GM21526 (cell line): Measurements from ENCODE around the gene SHC4.
"Not testable (repeated sequence)": the region's sequence is repeated elsewhere in the genome, so short reads cannot be mapped to it uniquely, and the experiment has no call there.

Source experiments
- ATAC-seq: cut with Tn5 transposase; IDR thresholded peaks from one replicate; pipeline ENCODE4 v1.9.1; 2021; ENCODE audit warnings: moderate library complexity; ENCODE audit not compliant: unreplicated experiment, low FRiP score

SHC4 gene

GRCh38 chr15:48802867-48803266 is 160.9 kb downstream of the SHC4 start:
- ATAC-seq, result no peak

GRCh38 chr15:48802257-48802656 is 161.5 kb downstream of the SHC4 start:
- no peak for ATAC-seq

GRCh38 chr15:48800811-48801455 is 162.8 kb downstream of the SHC4 start:
- no peak for ATAC-seq

GRCh38 chr15:48800245-48800644 is 163.5 kb downstream of the SHC4 start:
- ATAC-seq, result no peak

- ATAC-seq, result no peak
Observed at GRCh38 chr15:48798319-48798718, 165.4 kb downstream of the SHC4 start.

- no peak for ATAC-seq
Observed at GRCh38 chr15:48796930-48797329, 166.8 kb downstream of the SHC4 start.

- ATAC-seq, result no peak
Observed at GRCh38 chr15:48796521-48796920, 167.2 kb downstream of the SHC4 start.

- ATAC-seq, result no peak
Observed at GRCh38 chr15:48795901-48796300, 167.8 kb downstream of the SHC4 start.

GRCh38 chr15:48794697-48795134 is 169.0 kb downstream of the SHC4 start:
- peak; percentile 94 for ATAC-seq

- ATAC-seq, result no peak
Observed at GRCh38 chr15:48792408-48792807, 171.3 kb downstream of the SHC4 start.

- ATAC-seq, result not testable (repeated sequence)
Observed at GRCh38 chr15:48790466-48791115, 173.1 kb downstream of the SHC4 start.

GRCh38 chr15:48785712-48786111 is 178.0 kb downstream of the SHC4 start:
- ATAC-seq, result no peak

- ATAC-seq, result no peak
Observed at GRCh38 chr15:48785195-48785594, 178.5 kb downstream of the SHC4 start.

GRCh38 chr15:48784756-48785155 is 179.0 kb downstream of the SHC4 start:
- ATAC-seq, result no peak

GRCh38 chr15:48782911-48783310 is 180.8 kb downstream of the SHC4 start:
- ATAC-seq, result no peak

- ATAC-seq, result no peak
Observed at GRCh38 chr15:48781481-48782081, 182.1 kb downstream of the SHC4 start.

GRCh38 chr15:48781017-48781416 is 182.7 kb downstream of the SHC4 start:
- ATAC-seq, result no peak

GRCh38 chr15:48778331-48778730 is 185.4 kb downstream of the SHC4 start:
- ATAC-seq, result no peak

- ATAC-seq, result no peak
Observed at GRCh38 chr15:48777645-48778330, 185.9 kb downstream of the SHC4 start.

- no peak for ATAC-seq
Observed at GRCh38 chr15:48775546-48775945, 188.2 kb downstream of the SHC4 start.

- no peak for ATAC-seq
Observed at GRCh38 chr15:48774484-48774883, 189.2 kb downstream of the SHC4 start.
